GM12878 (cell line): Measurements from ENCODE around the gene GRIK2. TPM values are rescaled to one million over a fixed set of nuclear protein-coding genes. Genes with fewer than 3 reads are reported as not detected.

Experiments used
- CEBPB ChIP-seq, 2 experiments: fragments of 150-350 bp in 1 of 2; IDR thresholded peaks; 2 replicates each; pipeline ENCODE4 v1.6.1; 2012 to 2014; ENCODE audit warnings: low read depth in 2 of 2, low read length in 2 of 2, borderline replicate concordance in 1 of 2, inconsistent platforms in 1 of 2
- FOS ChIP-seq: IDR thresholded peaks from 3 replicates; pipeline ENCODE4 v1.6.1; 2011; ENCODE audit warnings: borderline replicate concordance; ENCODE audit not compliant: insufficient read length; ENCODE audit errors: extremely low read depth
- JUND ChIP-seq: IDR thresholded peaks from 2 replicates; pipeline ENCODE4 v1.6.1; 2012; ENCODE audit warnings: low read depth, mild to moderate bottlenecking, low read length, improper control_type of control experiment, moderate library complexity
- KAT2A ChIP-seq: conservative IDR thresholded peaks from 2 replicates; pipeline ENCODE4 v1.6.1; 2011; ENCODE audit warnings: low read depth, low read length; ENCODE audit not compliant: control insufficient read depth
- POU2F2 ChIP-seq: IDR thresholded peaks from 3 replicates; pipeline ENCODE4 v1.6.1; 2011; ENCODE audit warnings: low read depth, mild to moderate bottlenecking, low read length, borderline replicate concordance
- TCF3 ChIP-seq: IDR thresholded peaks from 2 replicates; pipeline ENCODE4 v1.6.1; 2012; ENCODE audit warnings: low read depth, mild to moderate bottlenecking, low read length, borderline replicate concordance; ENCODE audit not compliant: insufficient read depth
- polyA plus RNA-seq, 11 experiments: library from polyadenylated mRNA; depleted of rRNA in 4 of 11; unstranded in 6 of 11; stranded (reverse) in 5 of 11; fragments of >200 nt; fragmentation: Nextera tagmentation in 4 of 11; fragmentation: Illumina TruSeq in 1 of 11; extraction: Ambion mirVana in 4 of 11; extraction: Trizol in 1 of 11; gene quantifications; 1 replicate in 1 of 11; 2 replicates in 10 of 11; pipeline versions ENCODE4 v1.2.1 to v1.2.3, GENCODE V29; 2011 to 2016; ENCODE audit warnings: inconsistent platforms in 2 of 11, missing spikeins in 2 of 11, low read depth in 1 of 11
- total RNA-seq, 4 experiments: library from RNA; depleted of rRNA in 3 of 4; stranded (reverse); fragments of >200 nt in 3 of 4; fragmentation: Illumina TruSeq in 1 of 4; extraction: Trizol in 1 of 4; gene quantifications; 2 replicates each; pipeline versions ENCODE4 v1.2.1 to v1.2.3, GENCODE V29; 2013 to 2021
- TF ChIP-seq, protein P1 (sequence below): fragments of 450-650 bp; IDR thresholded peaks from 2 replicates; pipeline ENCODE4 v1.6.1; 2017; ENCODE audit warnings: mild to moderate bottlenecking, moderate library complexity
- TF ChIP-seq, protein P2 (sequence below): fragments of 450-650 bp; conservative IDR thresholded peaks from 2 replicates; pipeline ENCODE4 v1.6.1; 2017; ENCODE audit warnings: mild to moderate bottlenecking, moderate library complexity

GRIK2 gene
- total and polyA plus RNA-seq, 10 of the 15 experiments (the other 5 are each of a cell fraction or from before 2014, with no cell fraction given), result not detected

DNA sequence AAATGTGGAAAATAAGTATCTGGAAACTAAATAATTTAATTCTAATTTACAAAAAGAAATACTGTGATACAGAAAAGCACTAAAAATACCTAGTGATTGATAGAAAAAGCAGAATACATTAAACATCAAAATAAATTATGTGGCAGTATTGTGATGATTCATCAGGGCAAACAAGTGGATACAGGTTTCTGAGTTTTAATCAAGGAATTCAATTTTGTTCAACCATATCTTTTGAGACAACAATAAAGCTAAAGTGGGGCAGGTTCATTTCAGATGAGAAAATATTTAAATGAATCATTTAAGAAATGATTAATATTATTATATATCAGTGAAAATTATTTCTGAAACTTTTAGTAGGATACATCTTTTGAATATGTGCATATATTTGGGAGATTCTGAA, 49.8 kb downstream of the GRIK2 start (continued):
- TF ChIP-seq CEBPB (IDR thresholded peaks at IDR 0.05; ENCODE audit: borderline replicate concordance in 1 of 2, low read depth in 2 of 2, low read length in 2 of 2), result no peak
- TF ChIP-seq JUND, result no peak
- TF ChIP-seq, protein P1, sequence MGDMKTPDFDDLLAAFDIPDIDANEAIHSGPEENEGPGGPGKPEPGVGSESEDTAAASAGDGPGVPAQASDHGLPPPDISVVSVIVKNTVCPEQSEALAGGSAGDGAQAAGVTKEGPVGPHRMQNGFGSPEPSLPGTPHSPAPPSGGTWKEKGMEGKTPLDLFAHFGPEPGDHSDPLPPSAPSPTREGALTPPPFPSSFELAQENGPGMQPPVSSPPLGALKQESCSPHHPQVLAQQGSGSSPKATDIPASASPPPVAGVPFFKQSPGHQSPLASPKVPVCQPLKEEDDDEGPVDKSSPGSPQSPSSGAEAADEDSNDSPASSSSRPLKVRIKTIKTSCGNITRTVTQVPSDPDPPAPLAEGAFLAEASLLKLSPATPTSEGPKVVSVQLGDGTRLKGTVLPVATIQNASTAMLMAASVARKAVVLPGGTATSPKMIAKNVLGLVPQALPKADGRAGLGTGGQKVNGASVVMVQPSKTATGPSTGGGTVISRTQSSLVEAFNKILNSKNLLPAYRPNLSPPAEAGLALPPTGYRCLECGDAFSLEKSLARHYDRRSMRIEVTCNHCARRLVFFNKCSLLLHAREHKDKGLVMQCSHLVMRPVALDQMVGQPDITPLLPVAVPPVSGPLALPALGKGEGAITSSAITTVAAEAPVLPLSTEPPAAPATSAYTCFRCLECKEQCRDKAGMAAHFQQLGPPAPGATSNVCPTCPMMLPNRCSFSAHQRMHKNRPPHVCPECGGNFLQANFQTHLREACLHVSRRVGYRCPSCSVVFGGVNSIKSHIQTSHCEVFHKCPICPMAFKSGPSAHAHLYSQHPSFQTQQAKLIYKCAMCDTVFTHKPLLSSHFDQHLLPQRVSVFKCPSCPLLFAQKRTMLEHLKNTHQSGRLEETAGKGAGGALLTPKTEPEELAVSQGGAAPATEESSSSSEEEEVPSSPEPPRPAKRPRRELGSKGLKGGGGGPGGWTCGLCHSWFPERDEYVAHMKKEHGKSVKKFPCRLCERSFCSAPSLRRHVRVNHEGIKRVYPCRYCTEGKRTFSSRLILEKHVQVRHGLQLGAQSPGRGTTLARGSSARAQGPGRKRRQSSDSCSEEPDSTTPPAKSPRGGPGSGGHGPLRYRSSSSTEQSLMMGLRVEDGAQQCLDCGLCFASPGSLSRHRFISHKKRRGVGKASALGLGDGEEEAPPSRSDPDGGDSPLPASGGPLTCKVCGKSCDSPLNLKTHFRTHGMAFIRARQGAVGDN, result no peak
- no peak for TF ChIP-seq TCF3
- no peak for TF ChIP-seq POU2F2
- TF ChIP-seq KAT2A, result no peak
- TF ChIP-seq, protein P2, sequence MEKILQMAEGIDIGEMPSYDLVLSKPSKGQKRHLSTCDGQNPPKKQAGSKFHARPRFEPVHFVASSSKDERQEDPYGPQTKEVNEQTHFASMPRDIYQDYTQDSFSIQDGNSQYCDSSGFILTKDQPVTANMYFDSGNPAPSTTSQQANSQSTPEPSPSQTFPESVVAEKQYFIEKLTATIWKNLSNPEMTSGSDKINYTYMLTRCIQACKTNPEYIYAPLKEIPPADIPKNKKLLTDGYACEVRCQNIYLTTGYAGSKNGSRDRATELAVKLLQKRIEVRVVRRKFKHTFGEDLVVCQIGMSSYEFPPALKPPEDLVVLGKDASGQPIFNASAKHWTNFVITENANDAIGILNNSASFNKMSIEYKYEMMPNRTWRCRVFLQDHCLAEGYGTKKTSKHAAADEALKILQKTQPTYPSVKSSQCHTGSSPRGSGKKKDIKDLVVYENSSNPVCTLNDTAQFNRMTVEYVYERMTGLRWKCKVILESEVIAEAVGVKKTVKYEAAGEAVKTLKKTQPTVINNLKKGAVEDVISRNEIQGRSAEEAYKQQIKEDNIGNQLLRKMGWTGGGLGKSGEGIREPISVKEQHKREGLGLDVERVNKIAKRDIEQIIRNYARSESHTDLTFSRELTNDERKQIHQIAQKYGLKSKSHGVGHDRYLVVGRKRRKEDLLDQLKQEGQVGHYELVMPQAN, result no peak
- TF ChIP-seq FOS, result no peak
